SU-DHL-6 (cell line): ENCODE measurements around the gene HOXC6.

Experiments used
- H2AFZ ChIP-seq: fragments of 200-600 bp; sonication (generic); 2 replicates; pipeline ENCODE4 v1.6.1; 2014; ENCODE audit warnings: low read depth, mild to moderate bottlenecking, moderate library complexity, mixed read lengths, antibody characterized with exemption, low read length; ENCODE audit not compliant: severe bottlenecking
- H3F3A ChIP-seq: fragments of 200-600 bp; shearing (Covaris generic); 2 replicates; pipeline ENCODE4 v1.6.0; 2016; ENCODE audit warnings: antibody characterized with exemption, mild to moderate bottlenecking; ENCODE audit not compliant: insufficient read depth
- H3K27ac ChIP-seq: fragments of 200-600 bp; sonication (generic); 2 replicates; pipeline ENCODE4 v1.5.1; 2016; ENCODE audit warnings: low read depth, mild to moderate bottlenecking, low read length, moderate library complexity, mixed read lengths
- H3K27me3 ChIP-seq: fragments of 200-600 bp; sonication (generic), shearing (Covaris generic); 2 replicates; pipeline ENCODE4 v1.6.0; 2014; ENCODE audit warnings: mild to moderate bottlenecking, low read length
- H3K36me3 ChIP-seq: fragments of 200-600 bp; sonication (generic); 2 replicates; pipeline ENCODE4 v1.6.1; 2014; ENCODE audit warnings: mild to moderate bottlenecking, low read length, mixed read lengths
- H3K4me2 ChIP-seq: fragments of 300-600, 200-600 bp; shearing (Covaris generic), sonication (generic); 2 replicates; pipeline ENCODE4 v1.6.0; 2014; ENCODE audit warnings: low read length, low read depth, mild to moderate bottlenecking; ENCODE audit not compliant: poor library complexity, severe bottlenecking
- H3K4me3 ChIP-seq: fragments of 200-600 bp; sonication (generic); 2 replicates; pipeline ENCODE4 v1.5.1; 2014; ENCODE audit warnings: antibody characterized with exemption, low read length, mild to moderate bottlenecking, mixed read lengths; ENCODE audit not compliant: insufficient read depth, poor library complexity, severe bottlenecking
- H3K79me2 ChIP-seq: fragments of 200-600 bp; sonication (generic); 2 replicates; pipeline ENCODE4 v1.6.1; 2014; ENCODE audit warnings: mild to moderate bottlenecking, low read length, moderate library complexity; ENCODE audit not compliant: insufficient read depth
- H3K9ac ChIP-seq: fragments of 200-600 bp; sonication (generic); 2 replicates; pipeline ENCODE4 v1.7.0; 2014; ENCODE audit warnings: mild to moderate bottlenecking, low read length
- H3K9me2 ChIP-seq: fragments of 200-600 bp; sonication (generic); replicated peaks from 2 replicates; pipeline ENCODE4 v1.6.1; 2014; ENCODE audit warnings: low read length; ENCODE audit not compliant: insufficient read depth
- H3K9me3 ChIP-seq: fragments of 200-600 bp; sonication (generic); 2 replicates; pipeline ENCODE4 v1.6.1; 2014; ENCODE audit warnings: low read length, mixed read lengths; ENCODE audit not compliant: insufficient read depth
- H4K20me1 ChIP-seq: fragments of 200-600 bp; sonication (generic); 2 replicates; pipeline ENCODE4 v1.6.1; 2014; ENCODE audit warnings: low read depth, mild to moderate bottlenecking, antibody characterized with exemption, low read length, moderate library complexity, mixed read lengths
- EZH2phosphoT487 ChIP-seq: fragments of 200-600 bp; sonication (generic), shearing (Covaris generic); conservative IDR thresholded peaks from 2 replicates; pipeline ENCODE4 v1.6.1; 2018; ENCODE audit warnings: mild to moderate bottlenecking, antibody characterized with exemption, low read length, moderate library complexity, mixed read lengths
- TF ChIP-seq, protein P1 (sequence below): fragments of 200-600 bp; sonication (generic); IDR thresholded peaks from one replicate; pipeline ENCODE4 v1.5.1; 2017; ENCODE audit warnings: antibody characterized with exemption, mild to moderate bottlenecking, low read length, moderate library complexity; ENCODE audit not compliant: insufficient read depth, poor library complexity, severe bottlenecking

HOXC6 gene

DNA sequence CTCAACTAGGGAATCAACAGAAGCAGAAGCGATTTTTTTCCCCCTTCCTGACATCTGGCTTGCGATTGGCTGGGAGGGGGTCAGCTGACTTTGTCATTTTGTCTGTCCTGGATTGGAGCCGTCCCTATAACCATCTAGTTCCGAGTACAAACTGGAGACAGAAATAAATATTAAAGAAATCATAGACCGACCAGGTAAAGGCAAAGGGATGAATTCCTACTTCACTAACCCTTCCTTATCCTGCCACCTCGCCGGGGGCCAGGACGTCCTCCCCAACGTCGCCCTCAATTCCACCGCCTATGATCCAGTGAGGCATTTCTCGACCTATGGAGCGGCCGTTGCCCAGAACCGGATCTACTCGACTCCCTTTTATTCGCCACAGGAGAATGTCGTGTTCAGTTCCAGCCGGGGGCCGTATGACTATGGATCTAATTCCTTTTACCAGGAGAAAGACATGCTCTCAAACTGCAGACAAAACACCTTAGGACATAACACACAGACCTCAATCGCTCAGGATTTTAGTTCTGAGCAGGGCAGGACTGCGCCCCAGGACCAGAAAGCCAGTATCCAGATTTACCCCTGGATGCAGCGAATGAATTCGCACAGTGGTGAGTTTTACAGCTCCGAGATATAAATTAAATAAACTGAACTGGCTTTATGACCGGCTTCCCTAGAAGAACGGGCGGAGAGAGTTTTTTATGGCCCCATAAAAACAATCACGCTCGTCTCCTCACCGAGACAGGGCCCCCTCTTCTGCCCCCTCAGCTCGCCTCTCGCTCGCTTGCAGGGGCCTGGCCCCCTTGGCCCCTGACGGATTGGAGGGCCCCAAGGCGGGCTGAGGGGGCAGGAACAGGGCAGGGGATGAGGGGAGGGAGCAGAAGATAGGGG, at the start of gene HOXC6:
Gene HOXC6, plus strand, starts transcription at position 127 of the 888 bp plus-strand sequence. Its CDS starts 82 bp downstream, at position 209.
- no peak within 1 kb of the TSS for H3K27ac ChIP-seq
- no peak for TF ChIP-seq EZH2phosphoT487
- TF ChIP-seq, protein P1, sequence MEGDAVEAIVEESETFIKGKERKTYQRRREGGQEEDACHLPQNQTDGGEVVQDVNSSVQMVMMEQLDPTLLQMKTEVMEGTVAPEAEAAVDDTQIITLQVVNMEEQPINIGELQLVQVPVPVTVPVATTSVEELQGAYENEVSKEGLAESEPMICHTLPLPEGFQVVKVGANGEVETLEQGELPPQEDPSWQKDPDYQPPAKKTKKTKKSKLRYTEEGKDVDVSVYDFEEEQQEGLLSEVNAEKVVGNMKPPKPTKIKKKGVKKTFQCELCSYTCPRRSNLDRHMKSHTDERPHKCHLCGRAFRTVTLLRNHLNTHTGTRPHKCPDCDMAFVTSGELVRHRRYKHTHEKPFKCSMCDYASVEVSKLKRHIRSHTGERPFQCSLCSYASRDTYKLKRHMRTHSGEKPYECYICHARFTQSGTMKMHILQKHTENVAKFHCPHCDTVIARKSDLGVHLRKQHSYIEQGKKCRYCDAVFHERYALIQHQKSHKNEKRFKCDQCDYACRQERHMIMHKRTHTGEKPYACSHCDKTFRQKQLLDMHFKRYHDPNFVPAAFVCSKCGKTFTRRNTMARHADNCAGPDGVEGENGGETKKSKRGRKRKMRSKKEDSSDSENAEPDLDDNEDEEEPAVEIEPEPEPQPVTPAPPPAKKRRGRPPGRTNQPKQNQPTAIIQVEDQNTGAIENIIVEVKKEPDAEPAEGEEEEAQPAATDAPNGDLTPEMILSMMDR = no peak
- H3K79me2 ChIP-seq = no peaks in the 10 kb centered on the region
- no peaks in the 10 kb centered on the region for H4K20me1 ChIP-seq
- no peaks in the 10 kb centered on the region for H3K9me3 ChIP-seq
- no peaks in the 10 kb centered on the region for H3K9me2 ChIP-seq
- H3K4me2 ChIP-seq = no peak within 1 kb of the TSS
- no peaks in the 10 kb centered on the region for H3K27me3 ChIP-seq
- H3K4me3 ChIP-seq = no peak within 1 kb of the TSS
- no peaks in the 10 kb centered on the region for H3F3A ChIP-seq
- no peaks in the 10 kb centered on the region for H3K36me3 ChIP-seq
- no peak within 1 kb of the TSS for H2AFZ ChIP-seq
- H3K9ac ChIP-seq = no peak within 1 kb of the TSS

- H4K20me1 ChIP-seq = no peaks in the 10 kb centered on the region
- TF ChIP-seq, protein P1 = no peak
- TF ChIP-seq EZH2phosphoT487 = no peak
- no peaks in the 10 kb centered on the region for H3K79me2 ChIP-seq
- no peaks in the 10 kb centered on the region for H3K36me3 ChIP-seq
- no peaks in the 10 kb centered on the region for H3K27me3 ChIP-seq
- no peaks in the 10 kb centered on the region for H3K9me3 ChIP-seq
- H3K9ac ChIP-seq = no peak overlapping the region
- H3K4me3 ChIP-seq = no peak overlapping the region
- no peaks in the 10 kb centered on the region for H3K9me2 ChIP-seq
- no peak overlapping the region for H2AFZ ChIP-seq
- H3F3A ChIP-seq = no peaks in the 10 kb centered on the region
- no peak overlapping the region for H3K27ac ChIP-seq
- H3K4me2 ChIP-seq = no peak overlapping the region
These were observed 49.5 kb upstream of the HOXC6 start for GRCh38 chr12:53978477-53979356.

DNA sequence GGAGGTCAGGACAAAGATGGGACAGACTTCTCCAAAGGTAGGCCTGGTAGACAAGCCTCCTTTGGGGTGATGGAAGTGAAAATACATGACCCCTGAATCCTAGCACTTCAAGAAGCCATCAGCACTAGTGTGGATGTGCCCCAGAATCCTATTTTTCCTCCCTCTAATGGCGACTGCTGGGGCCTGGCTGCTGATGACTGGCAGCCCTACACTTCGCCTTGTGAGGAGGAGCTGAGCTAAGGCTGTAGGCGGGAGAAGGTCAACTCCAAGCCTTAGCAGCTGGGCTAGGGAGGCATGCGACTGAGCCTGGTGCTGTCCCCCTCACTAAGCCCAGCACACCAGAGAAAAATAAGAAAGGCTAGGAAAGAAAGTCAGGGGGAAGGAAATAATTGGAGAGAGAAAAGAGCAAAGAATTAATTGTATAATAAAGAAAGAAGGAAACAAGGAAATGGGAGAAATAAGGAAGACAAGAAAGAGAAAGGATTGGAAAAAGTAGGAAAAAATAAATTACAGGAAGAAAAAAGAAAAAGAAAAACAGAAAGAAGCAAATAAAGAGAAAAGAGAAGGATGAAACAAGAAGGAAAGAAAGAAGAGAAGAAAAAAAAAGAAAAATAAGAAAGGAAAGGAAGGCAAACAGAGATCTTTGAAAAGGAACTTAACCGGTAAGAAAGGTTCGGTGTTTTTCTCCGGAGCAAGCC, 48.0 kb upstream of the HOXC6 start:
- TF ChIP-seq, protein P1 = no peak
- TF ChIP-seq EZH2phosphoT487 = no peak
- no peaks in the 10 kb centered on the region for H3K27me3 ChIP-seq
- no peaks in the 10 kb centered on the region for H3K9me2 ChIP-seq
- H3K9ac ChIP-seq = no peak overlapping the region
- no peak overlapping the region for H3K27ac ChIP-seq
- no peak overlapping the region for H3K4me3 ChIP-seq
- H3K79me2 ChIP-seq = no peaks in the 10 kb centered on the region
- no peaks in the 10 kb centered on the region for H3K9me3 ChIP-seq
- H3K4me2 ChIP-seq = no peak overlapping the region
- no peaks in the 10 kb centered on the region for H4K20me1 ChIP-seq
- no peak overlapping the region for H2AFZ ChIP-seq
- H3F3A ChIP-seq = no peaks in the 10 kb centered on the region
- H3K36me3 ChIP-seq = no peaks in the 10 kb centered on the region
